ENCODE results near the gene GALNT7. TPM values are rescaled to one million over a fixed set of nuclear protein-coding genes. Genes with fewer than 3 reads are reported as not detected.

The GALNT7 gene
- polyA plus RNA-seq, 1 of the 3 experiments (the other 2 are of a cell fraction): 14.8 TPM

GRCh38 chr4:173145131-173145530 is 23.5 kb upstream of the GALNT7 start:
- H3K9ac ChIP-seq: no peak overlapping the region
- POLR2A ChIA-PET: no interaction called here

More at GRCh38 chr4:173145131-173145530, 23.5 kb upstream of the GALNT7 start:
- Histone ChIP-seq H3K36me3 (replicated peaks in 1 of 2; ENCODE audit: control insufficient read depth in 1 of 2, insufficient read depth in 2 of 2, low read length in 1 of 2) (no peaks in the 10 kb centered on the region), H3K79me2 (ENCODE audit: insufficient read depth) (no peaks in the 10 kb centered on the region), H3K4me3 (ENCODE audit: low read depth in 2 of 2, low read length in 1 of 2) (no peak overlapping the region), H2AFZ (ENCODE audit: low read depth) (no peak overlapping the region), H3F3A (replicated peaks; ENCODE audit: insufficient read depth) (no peaks in the 10 kb centered on the region), H3K4me2 (no peak overlapping the region), H3K27me3 (ENCODE audit: insufficient read depth) (no peaks in the 10 kb centered on the region), H3K9me3 (no peaks in the 10 kb centered on the region), H3K9me2 (no peaks in the 10 kb centered on the region), H4K20me1 (ENCODE audit: insufficient read depth) (no peaks in the 10 kb centered on the region), H3K4me1 (ENCODE audit: control insufficient read depth in 1 of 2, insufficient read depth in 2 of 2, low read depth in 1 of 2, low read length in 1 of 2) (no peaks in the 10 kb centered on the region), H3K27ac (ENCODE audit: low read depth in 2 of 2, low read length in 1 of 2) (no peak overlapping the region)
- WGBS (ENCODE audit: low lambda C conversion rate): 89% methylated on average over 3 of the region's 3 CpGs
- TF ChIP-seq YY1 (IDR thresholded peaks at IDR 0.05; ENCODE audit: low read depth): no peak
- TF ChIP-seq FOSL2 (IDR thresholded peaks at IDR 0.05; ENCODE audit: borderline replicate concordance, low read depth): no peak
- no peak for TF ChIP-seq SMC3 (IDR thresholded peaks at IDR 0.05; ENCODE audit: low read depth, low read length)
- no peak for TF ChIP-seq SIN3A (IDR thresholded peaks at IDR 0.05; ENCODE audit: borderline replicate concordance, low read depth, low read length)
- no peak for TF ChIP-seq POLR2AphosphoS5 (IDR thresholded peaks at IDR 0.05; ENCODE audit: low read depth, low read length)
- TF ChIP-seq REST (IDR thresholded peaks at IDR 0.05; ENCODE audit: low read depth, low read length): no peak
- no peak for TF ChIP-seq PBX3 (IDR thresholded peaks at IDR 0.05)
- TF ChIP-seq RXRA (IDR thresholded peaks at IDR 0.05; ENCODE audit: borderline replicate concordance, low read depth): no peak
- no peak for TF ChIP-seq USF1 (IDR thresholded peaks at IDR 0.05; ENCODE audit: borderline replicate concordance, low read depth)
- TF ChIP-seq NRF1 (IDR thresholded peaks at IDR 0.05; ENCODE audit: low read depth, low read length): no peak
- TF ChIP-seq GABPA (IDR thresholded peaks at IDR 0.05; ENCODE audit: low read depth): no peak
- no peak for TF ChIP-seq USF2 (IDR thresholded peaks at IDR 0.05; ENCODE audit: borderline replicate concordance, low read depth, low read length)
- no peak for TF ChIP-seq JUND (IDR thresholded peaks at IDR 0.05)
- TF ChIP-seq RCOR1 (IDR thresholded peaks at IDR 0.05; ENCODE audit: low read length): no peak
- no peak for TF ChIP-seq MXI1 (IDR thresholded peaks at IDR 0.05; ENCODE audit: low read depth, low read length)
- TF ChIP-seq TEAD4 (IDR thresholded peaks at IDR 0.05; ENCODE audit: borderline replicate concordance, insufficient read depth): no peak
- CTCF ChIA-PET: no interaction called here
- DNase-seq: no peak
